ENCODE data around the gene MKI67.

DNA sequence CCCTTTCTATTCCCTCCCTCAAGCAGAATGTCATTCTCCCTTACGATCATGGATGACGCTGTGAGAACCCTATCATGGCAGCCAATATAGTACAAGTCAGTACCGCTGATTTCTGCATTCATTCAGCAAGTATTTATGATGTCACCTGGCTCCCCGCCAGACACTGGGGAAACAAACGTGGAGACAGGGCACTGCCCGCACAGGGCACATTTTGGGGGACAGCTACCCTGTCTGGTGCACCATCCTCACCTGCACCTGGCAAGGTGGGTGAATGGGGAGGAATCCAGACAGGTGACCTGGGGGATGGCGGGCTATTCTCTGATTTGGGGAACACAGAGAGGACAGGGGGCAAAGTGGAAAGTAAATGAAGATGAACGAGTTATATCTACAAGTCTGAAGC lies 28.4 kb downstream of the MKI67 start:
- TF ChIP-seq, protein P1, sequence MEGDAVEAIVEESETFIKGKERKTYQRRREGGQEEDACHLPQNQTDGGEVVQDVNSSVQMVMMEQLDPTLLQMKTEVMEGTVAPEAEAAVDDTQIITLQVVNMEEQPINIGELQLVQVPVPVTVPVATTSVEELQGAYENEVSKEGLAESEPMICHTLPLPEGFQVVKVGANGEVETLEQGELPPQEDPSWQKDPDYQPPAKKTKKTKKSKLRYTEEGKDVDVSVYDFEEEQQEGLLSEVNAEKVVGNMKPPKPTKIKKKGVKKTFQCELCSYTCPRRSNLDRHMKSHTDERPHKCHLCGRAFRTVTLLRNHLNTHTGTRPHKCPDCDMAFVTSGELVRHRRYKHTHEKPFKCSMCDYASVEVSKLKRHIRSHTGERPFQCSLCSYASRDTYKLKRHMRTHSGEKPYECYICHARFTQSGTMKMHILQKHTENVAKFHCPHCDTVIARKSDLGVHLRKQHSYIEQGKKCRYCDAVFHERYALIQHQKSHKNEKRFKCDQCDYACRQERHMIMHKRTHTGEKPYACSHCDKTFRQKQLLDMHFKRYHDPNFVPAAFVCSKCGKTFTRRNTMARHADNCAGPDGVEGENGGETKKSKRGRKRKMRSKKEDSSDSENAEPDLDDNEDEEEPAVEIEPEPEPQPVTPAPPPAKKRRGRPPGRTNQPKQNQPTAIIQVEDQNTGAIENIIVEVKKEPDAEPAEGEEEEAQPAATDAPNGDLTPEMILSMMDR (IDR thresholded peaks at IDR 0.05; ENCODE audit: low read depth, low read length, poor library complexity, severe bottlenecking): no peak
- no peak for TF ChIP-seq EZH2phosphoT487 (IDR thresholded peaks at IDR 0.05; ENCODE audit: borderline replicate concordance, low read length)

All from DOHH2 (cell line).